ENCODE measurements around the gene MLX. TPM values are rescaled to one million over a fixed set of nuclear protein-coding genes. Genes with fewer than 3 reads are reported as not detected.

MLX gene
- polyA plus RNA-seq, 1 donor from 2014 or later, result 44.8 TPM

- no peaks in the 10 kb centered on the region for H3K9me3 Mint-ChIP-seq
- no peaks in the 10 kb centered on the region for H3K27me3 Mint-ChIP-seq
- H3K4me3 Mint-ChIP-seq, result peak overlapping the region in 3 of 4 donors; percentile 39 to 87 (median 87)
- H3K36me3 Mint-ChIP-seq, result no peaks in the 10 kb centered on the region
- H3K27ac Mint-ChIP-seq, result peak overlapping the region in 2 of 3 donors; percentile 89 to 94
- peaks cover 19 to 22% (median 20%) of the 10 kb centered on the region in 3 donors for H3K4me1 Mint-ChIP-seq
These were observed 6.7 kb upstream of the MLX start for GRCh38 chr17:42560246-42560645.

- Mint-ChIP-seq H3K27me3 (no peaks in the 10 kb centered on the region), H3K9me3 (no peaks in the 10 kb centered on the region), H3K27ac (peak within 1 kb of the TSS; percentile 88 to 94 (median 94)), H3K4me3 (peak within 1 kb of the TSS; percentile 91 to 98 (median 96)), H3K4me1 (peaks cover 18 to 26% (median 19%) of the 10 kb centered on the region in 3 donors), H3K36me3 (no peaks in the 10 kb centered on the region)
These were observed 5.0 kb upstream of the MLX start, which contains the start of gene COASY for GRCh38 chr17:42561897-42562387. Gene COASY, plus strand, starts transcription at chr17:42562148. Its CDS starts 475 bp downstream, at chr17:42562623.

- Mint-ChIP-seq H3K4me3 (peak overlapping the region; percentile 91 to 98 (median 96)), H3K4me1 (peaks cover 17 to 26% (median 19%) of the 10 kb centered on the region in 3 donors), H3K27ac (peak overlapping the region; percentile 88 to 94 (median 94)), H3K36me3 (peaks cover 1% of the 10 kb centered on the region), H3K9me3 (no peaks in the 10 kb centered on the region), H3K27me3 (no peaks in the 10 kb centered on the region)
These were observed 4.3 kb upstream of the MLX start for GRCh38 chr17:42562388-42563142.

GRCh38 chr17:42563143-42563509 lies 3.8 kb upstream of the MLX start:
- H3K9me3 Mint-ChIP-seq, result no peaks in the 10 kb centered on the region
- peak overlapping the region; percentile 91 to 98 (median 96) for H3K4me3 Mint-ChIP-seq
- H3K27ac Mint-ChIP-seq, result peak overlapping the region in 2 of 3 donors; percentile 94
- H3K4me1 Mint-ChIP-seq, result peaks cover 21 to 30% (median 23%) of the 10 kb centered on the region in 3 donors
- H3K27me3 Mint-ChIP-seq, result no peaks in the 10 kb centered on the region
- H3K36me3 Mint-ChIP-seq, result peaks cover 1% of the 10 kb centered on the region

GRCh38 chr17:42563543-42563942 lies 3.4 kb upstream of the MLX start:
- Mint-ChIP-seq H3K36me3 (peaks cover 1% of the 10 kb centered on the region), H3K27ac (peak overlapping the region in 1 of 3 donors; percentile 94), H3K4me1 (peaks cover 21 to 30% (median 23%) of the 10 kb centered on the region in 3 donors), H3K4me3 (peak overlapping the region; percentile 91 to 98 (median 96)), H3K27me3 (no peaks in the 10 kb centered on the region), H3K9me3 (no peaks in the 10 kb centered on the region)

- peaks cover 21 to 30% (median 23%) of the 10 kb centered on the region in 3 donors for H3K4me1 Mint-ChIP-seq
- no peaks in the 10 kb centered on the region for H3K27me3 Mint-ChIP-seq
- peak overlapping the region in 1 of 3 donors; percentile 94 for H3K27ac Mint-ChIP-seq
- H3K4me3 Mint-ChIP-seq, result peak overlapping the region in 2 of 4 donors; percentile 95 to 96
- H3K36me3 Mint-ChIP-seq, result peaks cover 1% of the 10 kb centered on the region
- H3K9me3 Mint-ChIP-seq, result no peaks in the 10 kb centered on the region
These were observed 3.0 kb upstream of the MLX start for GRCh38 chr17:42563950-42564349.

- Mint-ChIP-seq H3K4me1 (peaks cover 21 to 26% (median 23%) of the 10 kb centered on the region in 3 donors), H3K36me3 (peaks cover 1% of the 10 kb centered on the region), H3K4me3 (peak overlapping the region in 3 of 4 donors; percentile 30 to 95 (median 90)), H3K27ac (peak overlapping the region in 1 of 3 donors; percentile 94), H3K9me3 (no peaks in the 10 kb centered on the region), H3K27me3 (no peaks in the 10 kb centered on the region)
These were observed 1.9 kb upstream of the MLX start for GRCh38 chr17:42564815-42565522.

GRCh38 chr17:42565523-42566214 lies 1.2 kb upstream of the MLX start:
- peak overlapping the region in 2 of 3 donors; percentile 94 to 98 for H3K27ac Mint-ChIP-seq
- H3K27me3 Mint-ChIP-seq, result no peaks in the 10 kb centered on the region
- H3K36me3 Mint-ChIP-seq, result peaks cover 1% of the 10 kb centered on the region
- H3K9me3 Mint-ChIP-seq, result no peaks in the 10 kb centered on the region
- peaks cover 21 to 26% (median 22%) of the 10 kb centered on the region in 3 donors for H3K4me1 Mint-ChIP-seq
- peak overlapping the region in 3 of 4 donors; percentile 90 to 96 (median 95) for H3K4me3 Mint-ChIP-seq

GRCh38 chr17:42566215-42566882 lies 551 bp upstream of the MLX start:
- H3K27ac Mint-ChIP-seq, result peak overlapping the region; percentile 64 to 98 (median 92)
- no peaks in the 10 kb centered on the region for H3K9me3 Mint-ChIP-seq
- H3K4me1 Mint-ChIP-seq, result peaks cover 19 to 26% (median 21%) of the 10 kb centered on the region in 3 donors
- H3K4me3 Mint-ChIP-seq, result peak overlapping the region; percentile 90 to 99 (median 96)
- peaks cover 1% of the 10 kb centered on the region for H3K36me3 Mint-ChIP-seq
- H3K27me3 Mint-ChIP-seq, result no peaks in the 10 kb centered on the region

GRCh38 chr17:42568341-42569111 lies 1.6 kb downstream of the MLX start:
- H3K36me3 Mint-ChIP-seq, result peaks cover 1% of the 10 kb centered on the region
- peaks cover 11 to 14% (median 12%) of the 10 kb centered on the region in 3 donors for H3K4me1 Mint-ChIP-seq
- H3K4me3 Mint-ChIP-seq, result peak overlapping the region; percentile 46 to 99 (median 77)
- no peaks in the 10 kb centered on the region for H3K9me3 Mint-ChIP-seq
- H3K27me3 Mint-ChIP-seq, result no peaks in the 10 kb centered on the region
- peak overlapping the region in 1 of 3 donors; percentile 25 for H3K27ac Mint-ChIP-seq

GRCh38 chr17:42571435-42572225 lies 4.7 kb downstream of the MLX start:
- H3K27me3 Mint-ChIP-seq, result no peaks in the 10 kb centered on the region
- H3K4me1 Mint-ChIP-seq, result peaks cover 15 to 18% (median 16%) of the 10 kb centered on the region in 3 donors
- H3K9me3 Mint-ChIP-seq, result no peaks in the 10 kb centered on the region
- H3K36me3 Mint-ChIP-seq, result peaks cover 1% of the 10 kb centered on the region
- peak overlapping the region in 1 of 4 donors; percentile 32 for H3K4me3 Mint-ChIP-seq
- H3K27ac Mint-ChIP-seq, result no peak overlapping the region

GRCh38 chr17:42573095-42573494 lies 6.2 kb downstream of the MLX start:
- H3K4me1 Mint-ChIP-seq, result peaks cover 13 to 22% (median 22%) of the 10 kb centered on the region in 3 donors
- no peaks in the 10 kb centered on the region for H3K36me3 Mint-ChIP-seq
- H3K27me3 Mint-ChIP-seq, result no peaks in the 10 kb centered on the region
- peak overlapping the region in 1 of 4 donors; percentile 11 for H3K4me3 Mint-ChIP-seq
- H3K9me3 Mint-ChIP-seq, result no peaks in the 10 kb centered on the region
- H3K27ac Mint-ChIP-seq, result peak overlapping the region in 1 of 3 donors; percentile 74

- Mint-ChIP-seq H3K27me3 (no peaks in the 10 kb centered on the region), H3K27ac (peak overlapping the region in 1 of 3 donors; percentile 74), H3K4me1 (peaks cover 18 to 29% (median 28%) of the 10 kb centered on the region in 3 donors), H3K4me3 (peak overlapping the region in 2 of 4 donors; percentile 27 to 67), H3K36me3 (no peaks in the 10 kb centered on the region), H3K9me3 (no peaks in the 10 kb centered on the region)
These were observed 7.6 kb downstream of the MLX start for GRCh38 chr17:42574463-42574862.

Data from IgD-negative memory B cell (primary cell).